ENCODE measurements around the gene KRT82. TPM values are rescaled to one million over a fixed set of nuclear protein-coding genes. Genes with fewer than 3 reads are reported as not detected.

The KRT82 gene
- total RNA-seq, 2 donors from 2014 or later = not detected

- Histone ChIP-seq H3K9ac (ENCODE audit: low read depth in 2 of 2, low read length in 2 of 2) (no peak overlapping the region), H3K9me3 (no peaks in the 10 kb centered on the region), H3K27ac (no peak overlapping the region), H3K36me3 (no peaks in the 10 kb centered on the region), H3K4me1 (no peaks in the 10 kb centered on the region), H3K27me3 (no peaks in the 10 kb centered on the region), H3K4me3 (no peak overlapping the region)
- intact Hi-C loops (cut with DNase I) = no loop called here
- TF ChIP-seq CTCF (IDR thresholded peaks at IDR 0.05) = no peak
- DNase-seq = no peak
These were observed 40.4 kb upstream of the KRT82 start for GRCh38 chr12:52446367-52447045.

GRCh38 chr12:52445876-52446275 is 39.7 kb upstream of the KRT82 start:
- no peaks in the 10 kb centered on the region for H3K27me3 ChIP-seq
- no peaks in the 10 kb centered on the region for H3K36me3 ChIP-seq
- no peak overlapping the region for H3K4me3 ChIP-seq
- no peak for DNase-seq
- intact Hi-C loops (cut with DNase I) = no loop called here
- H3K9ac ChIP-seq (ENCODE audit: low read depth in 2 of 2, low read length in 2 of 2) = no peak overlapping the region
- TF ChIP-seq CTCF (IDR thresholded peaks at IDR 0.05) = no peak
- H3K4me1 ChIP-seq = no peaks in the 10 kb centered on the region
- no peaks in the 10 kb centered on the region for H3K9me3 ChIP-seq
- H3K27ac ChIP-seq = no peak overlapping the region

- Histone ChIP-seq H3K9ac (ENCODE audit: low read depth in 2 of 2, low read length in 2 of 2) (no peak overlapping the region), H3K27me3 (no peaks in the 10 kb centered on the region), H3K4me1 (no peaks in the 10 kb centered on the region), H3K4me3 (no peak overlapping the region), H3K36me3 (no peaks in the 10 kb centered on the region), H3K9me3 (no peaks in the 10 kb centered on the region), H3K27ac (no peak overlapping the region)
- DNase-seq = no peak
- TF ChIP-seq CTCF (IDR thresholded peaks at IDR 0.05) = no peak
- intact Hi-C loops (cut with DNase I) = no loop called here
These were observed 38.8 kb upstream of the KRT82 start for GRCh38 chr12:52444647-52445595.

GRCh38 chr12:52443966-52444365 is 37.8 kb upstream of the KRT82 start:
- no peaks in the 10 kb centered on the region for H3K27me3 ChIP-seq

More at GRCh38 chr12:52443966-52444365, 37.8 kb upstream of the KRT82 start:
- Histone ChIP-seq H3K9me3 (no peaks in the 10 kb centered on the region), H3K4me3 (no peak overlapping the region), H3K27ac (no peak overlapping the region), H3K9ac (ENCODE audit: low read depth in 2 of 2, low read length in 2 of 2) (no peak overlapping the region), H3K4me1 (no peaks in the 10 kb centered on the region), H3K36me3 (no peaks in the 10 kb centered on the region)
- no peak for DNase-seq
- TF ChIP-seq CTCF (IDR thresholded peaks at IDR 0.05) = no peak
- intact Hi-C loops (cut with DNase I) = no loop called here

Data from colonic mucosa (tissue), 4 donors.